ENCODE data around the gene SH2D1A. TPM values are rescaled to one million over a fixed set of nuclear protein-coding genes. Genes with fewer than 3 reads are reported as not detected.

Gene SH2D1A
- total and polyA plus RNA-seq, 2 of the 4 experiments (the other 2 are of a cell fraction): not detected

GRCh38 chrX:124332481-124333424 is 13.6 kb upstream of the SH2D1A start, which contains the start of gene TEX13D:
Gene TEX13D, plus strand, starts transcription at chrX:124332660. Its CDS starts 258 bp downstream, at chrX:124332918.
- Histone ChIP-seq H3K9me1 (ENCODE audit: insufficient read depth, low read length) (no peaks in the 10 kb centered on the region), H2AFZ (replicated peaks; ENCODE audit: low read length, poor library complexity) (no peak within 1 kb of the TSS), H3K36me3 (ENCODE audit: control insufficient read depth, insufficient read depth, low read length) (no peaks in the 10 kb centered on the region), H4K91ac (ENCODE audit: insufficient read depth, low read depth, low read length) (no peak within 1 kb of the TSS), H3K18ac (ENCODE audit: low read depth, low read length) (no peak within 1 kb of the TSS), H3K4me2 (ENCODE audit: low read depth, low read length) (no peak within 1 kb of the TSS), H3K27ac (ENCODE audit: insufficient read depth, low read length) (no peak within 1 kb of the TSS), H2BK20ac (ENCODE audit: low read depth, low read length) (no peak within 1 kb of the TSS), H3K9ac (ENCODE audit: low read depth, low read length) (no peak within 1 kb of the TSS), H3K4me1 (ENCODE audit: control insufficient read depth, insufficient read depth, low read length) (no peaks in the 10 kb centered on the region), H3K27me3 (ENCODE audit: control insufficient read depth, insufficient read depth, low read length) (no peaks in the 10 kb centered on the region), H2BK5ac (ENCODE audit: low read depth, low read length, poor library complexity, severe bottlenecking) (no peak within 1 kb of the TSS), H3K79me1 (ENCODE audit: low read depth in 1 of 2, low read length in 2 of 2) (no peaks in the 10 kb centered on the region), H2AK5ac (ENCODE audit: low read depth, low read length) (no peak within 1 kb of the TSS), H3K4me3 (ENCODE audit: insufficient read depth, low read depth, low read length) (no peak within 1 kb of the TSS), H3K9me3 (ENCODE audit: control insufficient read depth, insufficient read depth, low read length) (no peaks in the 10 kb centered on the region), H2AK9ac (replicated peaks; ENCODE audit: low read depth, low read length, poor library complexity) (no peak within 1 kb of the TSS), H3K4ac (ENCODE audit: low read depth, low read length) (no peak within 1 kb of the TSS), H4K8ac (ENCODE audit: low read depth in 2 of 2, low read length in 2 of 2) (no peak within 1 kb of the TSS), H4K20me1 (ENCODE audit: insufficient read depth, low read length) (no peaks in the 10 kb centered on the region), H4K5ac (ENCODE audit: low read depth, low read length) (no peak within 1 kb of the TSS), H2BK120ac (ENCODE audit: low read depth, low read length) (no peak within 1 kb of the TSS), H3K23ac (ENCODE audit: low read depth, low read length) (no peak within 1 kb of the TSS), H3K14ac (replicated peaks; ENCODE audit: low read depth, low read length) (no peak within 1 kb of the TSS), H2BK15ac (ENCODE audit: low read depth, low read length) (no peak within 1 kb of the TSS), H3K56ac (ENCODE audit: extremely low read depth, insufficient read depth, low read length) (no peak within 1 kb of the TSS)
- no peak for ATAC-seq (ENCODE audit: low read depth)
- DNase-seq: no peak
- dilution Hi-C loops (cut with HindIII; ENCODE audit: low sequenced_read_pairs, unreplicated experiment) (no loop called here), intact Hi-C loops (cut with micrococcal nuclease) (no loop called here), in situ Hi-C loops (cut with MboI; ENCODE audit: low sequenced_read_pairs) (no loop called here)
- ChIA-PET CTCF (interaction anchor here (0.7 kb wide), 1 partner anchor 214 kb away, joined by 3 read pairs; no protein-coding TSS in a partner anchor), POLR2A (ENCODE audit: unreplicated experiment) (no interaction called here)
- BruUV-seq (replicated peaks): no TSS peak
- TF ChIP-seq RCOR1 (IDR thresholded peaks at IDR 0.05; ENCODE audit: insufficient replicate concordance, low read length) (no peak), RFX5 (IDR thresholded peaks at IDR 0.05; ENCODE audit: low read depth, low read length) (no peak), MXI1 (IDR thresholded peaks at IDR 0.05; ENCODE audit: borderline replicate concordance, low read depth, low read length) (no peak), POLR2A (IDR thresholded peaks at IDR 0.05; ENCODE audit: low read depth, low read length) (no peak), CEBPB (IDR thresholded peaks at IDR 0.05; ENCODE audit: low read depth, low read length) (no peak), RAD21 (IDR thresholded peaks at IDR 0.05; ENCODE audit: low read length) (no peak), CTCF (conservative IDR thresholded peaks at IDR 0.05; ENCODE audit: low read depth, low read length) (no peak), MAFK (IDR thresholded peaks at IDR 0.05; ENCODE audit: low read depth, low read length) (no peak), FOS (IDR thresholded peaks at IDR 0.05; ENCODE audit: low read depth, low read length) (no peak), USF2 (IDR thresholded peaks at IDR 0.05; ENCODE audit: low read depth, low read length) (no peak), CHD1 (IDR thresholded peaks at IDR 0.05; ENCODE audit: low read depth, low read length) (no peak), ELK1 (IDR thresholded peaks at IDR 0.05; ENCODE audit: borderline replicate concordance, low read depth, low read length) (no peak), SMC3 (IDR thresholded peaks at IDR 0.05; ENCODE audit: low read depth, low read length) (no peak), BHLHE40 (IDR thresholded peaks at IDR 0.05; ENCODE audit: low read depth, low read length) (no peak), NFE2L2 (IDR thresholded peaks at IDR 0.05; ENCODE audit: low read depth, low read length) (no peak)
- WGBS, 2 experiments (ENCODE audit: extremely low coverage in 2 of 2, insufficient read length in 1 of 2): 87% methylated on average over 34 of the region's 57 CpGs; no CpG with 5 or more reads in 1 of the 2 experiments
